GM19438 (cell line): ENCODE data around the gene MRI1.
"Not testable (repeated sequence)": the region's sequence is repeated elsewhere in the genome, so short reads cannot be mapped to it uniquely, and the experiment has no call there.

Source experiments
- ATAC-seq: cut with Tn5 transposase; IDR thresholded peaks from one replicate; pipeline ENCODE4 v1.9.1; 2021; ENCODE audit warnings: low read depth; ENCODE audit not compliant: unreplicated experiment

The MRI1 gene

DNA sequence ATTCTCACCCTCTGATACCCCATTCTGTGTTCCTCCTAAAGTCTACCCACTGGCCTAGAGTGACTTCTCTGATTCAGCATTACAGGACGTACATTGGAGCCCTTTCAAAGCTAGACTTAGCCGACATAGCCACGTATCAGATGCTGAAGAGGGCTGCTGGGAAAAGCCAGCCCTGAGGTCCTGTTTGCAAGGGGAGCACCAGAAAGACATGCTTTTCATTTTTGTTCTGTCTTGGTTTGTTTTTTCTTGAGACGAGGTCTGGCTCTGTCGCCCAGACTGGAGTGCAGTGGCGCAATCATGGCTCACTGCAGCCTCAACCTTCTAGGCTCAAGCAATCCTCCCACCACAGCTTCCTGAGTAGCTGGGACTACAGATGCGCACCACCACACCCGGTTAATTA is 24.7 kb downstream of the MRI1 start:
- no peak for ATAC-seq

DNA sequence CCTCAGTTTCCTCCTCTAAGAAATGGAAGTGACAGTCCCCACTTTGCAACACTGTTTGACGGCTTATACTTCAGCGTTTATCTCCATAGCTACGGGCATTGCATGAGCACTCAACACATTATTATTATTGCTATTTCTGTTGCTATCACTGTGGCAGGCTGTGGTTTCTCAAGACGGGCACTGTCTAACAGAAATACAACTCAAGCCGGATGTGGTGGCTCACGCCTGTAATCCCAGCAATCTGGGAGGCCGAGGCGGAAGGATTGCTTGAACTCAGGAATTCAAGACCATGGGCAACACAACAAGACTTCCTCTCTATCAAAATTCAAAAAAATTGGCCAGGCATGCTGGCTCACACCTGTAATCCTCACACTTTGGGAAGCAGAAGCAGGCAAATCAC is 26.0 kb downstream of the MRI1 start:
- no peak for ATAC-seq

DNA sequence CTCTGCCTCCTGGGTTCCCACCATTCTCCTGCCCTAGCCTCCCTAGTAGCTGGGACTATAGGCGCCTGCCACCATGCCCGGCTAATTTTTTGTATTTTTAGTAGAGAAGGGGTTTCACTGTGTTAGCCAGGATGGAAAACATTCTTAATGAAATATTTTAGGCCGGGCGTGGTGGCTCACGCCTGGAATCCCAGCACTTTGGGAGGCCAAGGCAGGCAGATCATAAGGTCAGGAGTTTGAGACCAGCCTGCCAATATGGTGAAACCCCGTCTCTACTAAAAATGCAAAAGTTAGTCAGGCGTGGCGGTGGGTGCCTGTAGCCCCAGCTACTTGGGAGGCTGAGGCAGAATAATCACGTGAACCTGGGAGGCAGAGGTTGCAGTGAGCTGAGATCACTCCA is 29.0 kb downstream of the MRI1 start:
- ATAC-seq = not testable (repeated sequence)

DNA sequence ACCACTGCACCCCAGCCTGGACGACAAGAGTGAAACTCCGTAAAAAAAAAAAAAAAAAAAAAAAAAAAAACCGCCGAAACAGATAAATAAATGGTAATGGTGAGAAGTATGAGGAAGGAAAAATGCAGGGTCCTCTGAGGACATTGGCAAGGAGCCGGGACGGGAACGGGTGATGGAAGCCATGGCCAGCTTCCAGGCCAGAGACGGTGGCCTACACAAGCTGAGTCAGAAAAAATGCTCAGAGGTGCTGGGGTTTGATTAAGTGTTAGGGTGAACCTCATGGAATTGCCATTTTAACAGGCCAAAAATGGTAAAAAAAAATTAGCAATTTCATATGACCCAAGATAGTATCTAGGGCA is 30.1 kb downstream of the MRI1 start:
- ATAC-seq = no peak

DNA sequence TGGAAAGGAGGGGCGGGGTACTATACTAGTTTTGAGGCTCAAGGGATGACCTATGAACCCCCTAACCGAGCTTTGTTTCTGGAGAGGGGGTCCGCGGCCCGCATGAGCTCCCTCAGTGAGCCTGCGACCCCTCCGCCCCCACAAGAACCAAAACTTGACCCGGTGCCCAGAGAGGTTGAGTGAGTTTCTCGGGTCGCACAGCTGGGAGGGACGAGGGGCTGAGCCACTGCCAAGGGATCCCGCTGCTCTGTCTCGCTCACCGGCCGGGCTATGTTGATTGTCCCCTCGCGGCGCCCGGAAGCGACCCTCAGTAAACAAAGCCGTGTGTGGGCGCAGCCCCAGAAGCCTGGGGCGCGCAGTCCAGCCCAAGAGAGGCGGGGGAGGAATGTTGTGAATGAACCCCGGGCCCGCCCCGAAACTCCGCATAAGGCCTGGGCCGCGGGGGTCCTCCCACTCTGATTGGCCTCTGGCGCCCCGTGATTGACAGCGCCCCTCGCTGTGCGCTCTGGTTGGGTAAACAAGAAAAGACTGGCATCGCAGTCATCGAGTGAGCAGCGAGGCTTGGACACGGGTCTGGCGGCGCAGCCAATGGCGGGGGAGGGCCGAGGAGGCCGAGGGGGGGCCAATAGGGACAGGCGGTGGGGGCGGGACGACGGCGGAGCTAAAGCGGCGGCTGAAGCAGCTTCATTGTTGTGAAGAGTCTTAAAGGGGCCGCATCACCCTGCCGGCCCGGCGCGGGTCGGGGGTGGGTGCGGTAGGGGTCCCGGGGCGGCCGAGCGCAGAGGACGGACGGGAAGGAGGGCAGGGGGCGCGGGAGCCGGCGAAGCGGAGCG is 30.7 kb downstream of the MRI1 start, which contains the start of gene ZSWIM4:
ZSWIM4 (plus strand) TSS at position 687 of the 833 bp plus-strand sequence. CDS start 206 bp downstream, outside the sequence.
- ATAC-seq = peak; percentile 90

DNA sequence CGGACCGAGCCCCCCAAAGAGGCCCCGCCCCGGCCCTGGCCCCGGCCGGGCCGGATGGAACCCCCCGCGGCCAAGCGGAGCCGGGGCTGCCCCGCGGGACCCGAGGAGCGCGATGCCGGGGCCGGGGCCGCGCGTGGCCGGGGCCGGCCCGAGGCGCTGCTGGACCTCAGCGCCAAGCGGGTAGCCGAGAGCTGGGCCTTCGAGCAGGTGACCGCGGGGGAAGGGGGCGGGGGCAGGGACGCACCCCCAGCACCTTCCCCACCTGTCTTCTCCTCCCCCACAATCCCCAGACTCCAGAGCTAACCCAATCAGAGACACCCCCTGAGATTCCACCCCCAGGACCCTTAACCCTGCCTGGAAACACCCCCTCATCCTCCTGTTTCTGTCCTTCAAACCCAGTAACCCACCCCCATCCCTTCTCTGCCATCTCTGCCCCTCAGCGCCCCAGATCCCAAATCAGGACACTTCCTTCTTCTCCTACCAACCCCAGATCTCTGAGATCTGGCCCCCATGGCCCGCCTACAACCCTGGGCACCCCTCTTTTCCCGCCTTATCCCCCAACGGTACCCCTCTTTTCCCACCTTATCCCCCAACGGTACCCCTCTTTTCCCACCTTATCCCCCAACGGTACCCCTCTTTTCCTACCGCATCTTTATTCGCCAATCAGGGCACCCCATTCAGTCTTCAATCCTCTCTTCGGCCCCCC is 31.4 kb downstream of the MRI1 start:
- ATAC-seq = peak; percentile 12

DNA sequence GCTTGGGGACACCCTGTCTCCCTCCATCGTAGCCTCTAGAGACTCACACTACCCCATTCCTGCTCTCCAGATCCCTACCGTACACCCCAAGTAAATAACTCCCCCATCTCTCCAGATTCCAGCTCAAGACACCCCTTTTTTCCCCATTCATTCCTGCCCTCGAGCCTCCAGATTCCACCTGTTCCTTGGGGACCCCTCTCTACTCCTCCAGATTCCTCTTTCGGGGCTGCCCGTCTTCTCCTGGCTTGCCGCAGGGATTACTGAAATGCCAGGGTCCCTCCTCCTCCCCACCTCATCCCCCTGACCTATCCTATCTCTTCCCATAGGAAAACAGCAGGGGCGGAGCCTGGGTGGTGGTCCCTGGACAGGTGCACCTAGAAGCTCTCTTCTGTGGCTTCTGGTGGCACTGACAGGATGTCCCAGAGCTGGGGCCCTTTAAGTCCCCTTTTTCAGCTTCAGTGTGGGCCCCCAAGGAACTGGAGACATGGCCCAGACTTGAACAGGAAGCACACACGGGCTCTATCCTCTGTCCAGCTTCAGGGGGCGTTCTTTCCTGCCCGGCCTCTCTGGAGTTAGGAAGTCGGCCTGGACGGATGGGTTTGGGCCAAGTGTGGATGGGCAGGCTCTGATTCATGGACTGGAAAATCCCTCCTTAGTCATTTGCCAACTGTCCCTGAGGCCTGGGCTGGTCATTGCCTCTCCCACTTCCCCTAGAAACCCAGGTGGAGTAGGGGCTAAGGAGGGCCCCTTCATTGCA is 32.2 kb downstream of the MRI1 start:
- no peak for ATAC-seq

DNA sequence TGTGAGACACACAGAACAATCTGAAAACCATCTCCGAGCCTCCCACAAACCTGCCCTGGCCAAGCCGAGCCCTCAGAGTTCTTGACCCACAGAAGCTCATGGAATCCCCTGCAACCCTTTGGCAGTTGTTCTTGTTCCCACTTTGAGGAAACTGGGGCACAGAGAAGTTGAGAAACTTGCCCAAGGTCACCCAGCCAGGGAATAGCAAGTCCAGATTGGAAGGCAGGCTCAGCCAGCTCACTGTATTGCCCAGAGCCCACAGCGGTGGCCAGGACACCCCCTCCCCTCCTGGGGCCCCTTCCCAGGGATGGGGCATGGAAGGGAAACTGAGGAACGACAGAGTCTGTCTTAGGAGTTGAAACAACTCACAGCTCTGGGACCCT is 32.7 kb downstream of the MRI1 start:
- ATAC-seq = no peak

DNA sequence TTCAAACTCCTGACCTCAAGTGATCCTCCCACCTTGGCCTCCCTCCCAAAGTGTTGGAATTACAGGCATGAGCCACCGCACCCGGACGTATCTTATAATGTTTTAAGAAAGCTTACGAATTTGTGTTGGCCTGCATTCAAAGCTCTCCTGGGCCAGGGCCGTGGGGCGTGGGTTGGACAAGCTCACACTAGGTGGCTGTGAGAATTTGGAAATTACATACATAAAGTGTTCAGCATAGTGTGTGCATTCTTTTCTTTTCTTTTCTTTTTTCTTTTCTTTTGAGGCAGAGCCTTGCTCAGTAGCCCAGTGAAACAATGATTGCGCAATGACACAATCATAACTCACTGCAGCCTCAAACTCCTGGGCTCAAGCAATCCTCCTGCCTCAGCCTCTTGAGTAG is 33.5 kb downstream of the MRI1 start:
- ATAC-seq = no peak

DNA sequence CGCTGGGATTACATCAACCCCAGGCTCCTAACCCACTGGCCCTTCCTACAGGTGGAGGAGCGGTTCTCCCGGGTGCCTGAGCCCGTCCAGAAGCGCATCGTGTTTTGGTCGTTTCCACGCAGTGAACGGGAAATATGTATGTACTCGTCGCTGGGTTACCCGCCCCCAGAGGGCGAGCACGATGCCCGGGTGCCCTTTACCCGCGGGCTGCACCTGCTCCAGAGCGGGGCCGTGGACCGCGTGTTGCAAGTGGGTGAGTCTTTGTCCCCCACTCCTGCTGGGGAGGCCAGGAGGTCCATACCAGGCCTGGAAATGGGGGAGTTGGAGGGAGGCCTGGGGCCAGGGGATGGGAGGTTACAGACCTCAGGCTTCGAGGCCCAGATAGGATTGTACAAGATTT is 35.3 kb downstream of the MRI1 start:
- ATAC-seq = no peak

DNA sequence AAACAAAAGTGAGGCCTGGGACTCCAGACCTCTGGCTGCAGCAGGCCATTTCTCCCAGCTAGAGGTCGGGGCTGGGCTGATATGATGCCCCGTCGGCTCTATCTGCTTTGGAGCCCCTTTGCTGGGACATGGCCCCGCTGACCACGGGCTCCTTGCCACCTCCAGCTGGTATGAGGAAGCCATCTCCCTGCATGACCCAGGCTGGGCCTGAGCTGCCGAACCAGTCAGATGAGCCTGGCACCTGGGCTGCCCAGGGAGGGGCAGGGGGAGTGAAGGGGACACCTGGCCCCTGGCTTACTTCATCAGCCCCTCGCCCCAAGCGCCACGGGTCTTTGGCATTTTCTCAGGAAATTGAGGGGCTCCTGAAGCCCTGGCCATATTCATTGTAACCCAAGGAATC is 38.7 kb downstream of the MRI1 start:
- no peak for ATAC-seq

DNA sequence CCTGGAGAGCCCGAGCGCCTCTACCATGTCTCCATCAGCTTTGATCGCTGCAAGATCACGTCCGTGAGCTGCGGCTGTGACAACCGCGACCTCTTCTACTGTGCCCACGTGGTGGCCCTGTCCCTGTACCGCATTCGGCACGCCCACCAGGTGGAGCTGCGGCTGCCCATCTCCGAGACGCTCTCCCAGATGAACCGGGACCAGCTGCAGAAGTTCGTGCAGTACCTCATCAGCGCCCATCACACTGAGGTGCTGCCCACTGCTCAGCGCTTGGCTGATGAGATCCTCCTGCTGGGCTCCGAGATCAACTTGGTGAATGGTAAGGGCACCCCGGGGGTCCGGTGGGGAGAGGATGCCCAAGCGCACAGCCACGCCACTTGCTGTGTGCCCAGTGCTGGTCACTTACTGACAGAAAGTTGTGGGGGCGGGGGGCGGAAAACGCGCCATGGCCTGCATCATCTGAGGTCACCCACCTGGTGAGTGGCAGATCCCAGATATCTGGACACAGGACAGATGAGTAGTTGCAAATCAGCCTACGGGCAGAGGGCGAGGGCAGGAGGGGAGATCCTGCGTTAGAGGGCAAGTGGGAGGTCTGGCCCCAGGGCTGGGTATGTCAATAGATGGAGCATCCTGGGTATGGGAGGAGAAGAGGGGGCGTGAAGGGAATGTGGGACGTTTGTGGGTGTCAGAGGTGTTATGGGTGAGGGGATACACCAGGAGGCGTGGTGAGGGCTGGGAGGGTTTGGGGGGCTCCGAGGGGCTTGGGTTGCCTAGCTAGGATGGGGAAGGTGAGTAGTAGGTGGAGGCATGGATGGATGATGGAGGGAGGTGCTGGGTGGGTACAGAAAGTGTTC is 40.7 kb downstream of the MRI1 start:
- no peak for ATAC-seq

DNA sequence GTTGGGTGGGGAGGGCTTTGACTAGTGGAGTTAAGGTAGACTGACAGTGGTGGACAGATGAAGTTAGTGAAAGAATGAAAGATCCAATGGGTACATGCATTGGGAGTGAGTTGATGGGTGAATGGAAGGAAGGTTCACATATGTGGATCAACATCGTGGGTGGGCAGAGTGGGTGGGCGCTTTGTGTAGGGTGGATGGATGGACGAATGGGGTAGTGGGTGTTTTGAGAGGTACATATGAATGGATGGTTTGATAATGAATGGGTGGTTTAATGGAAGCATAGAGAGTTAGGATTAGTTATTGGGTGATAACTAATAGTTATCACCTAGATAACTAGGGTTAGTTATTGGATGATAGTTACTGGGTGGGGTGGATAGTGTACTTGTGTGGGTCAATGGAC is 42.4 kb downstream of the MRI1 start:
- no peak for ATAC-seq

DNA sequence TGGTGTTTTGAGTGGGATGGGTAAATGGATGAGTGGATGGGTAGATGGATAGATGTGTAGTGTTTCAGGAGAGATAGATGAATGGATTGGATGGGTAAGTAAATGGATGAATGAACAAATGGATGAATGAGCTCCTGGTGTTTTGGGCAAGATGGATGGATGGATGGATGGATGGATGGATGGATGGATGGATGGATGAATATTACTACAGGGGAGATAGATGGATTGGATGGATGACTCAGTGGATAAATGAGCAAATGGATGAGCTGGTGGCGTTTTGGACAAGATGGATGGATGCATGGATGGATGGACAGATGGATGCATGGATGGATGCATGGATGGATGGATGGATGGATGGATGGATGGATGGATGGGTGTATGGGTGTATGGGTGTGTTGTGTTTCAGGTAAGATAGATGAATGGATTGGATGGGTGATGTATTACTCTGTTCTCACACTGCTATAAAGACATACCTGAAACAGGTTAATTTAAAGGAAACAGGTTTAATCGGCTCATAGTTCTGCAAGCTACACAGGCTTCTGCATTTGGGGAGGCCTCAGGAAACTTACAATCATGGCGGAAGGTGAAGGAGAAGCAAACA is 43.2 kb downstream of the MRI1 start:
- no peak for ATAC-seq

DNA sequence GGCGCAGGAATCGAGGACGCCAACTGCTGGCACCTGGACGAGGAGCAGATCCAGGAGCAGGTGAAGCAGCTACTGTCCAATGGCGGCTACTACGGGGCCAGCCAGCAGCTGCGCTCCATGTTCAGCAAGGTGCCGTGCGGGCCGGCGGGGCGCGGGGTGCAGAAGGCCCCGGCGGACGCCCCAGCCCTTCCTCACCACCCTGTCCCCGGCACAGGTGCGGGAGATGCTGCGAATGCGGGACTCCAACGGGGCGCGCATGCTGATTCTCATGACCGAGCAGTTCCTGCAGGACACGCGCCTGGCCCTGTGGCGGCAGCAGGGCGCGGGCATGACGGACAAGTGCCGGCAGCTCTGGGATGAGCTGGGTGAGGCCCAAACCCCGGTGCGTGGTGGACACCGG is 44.5 kb downstream of the MRI1 start:
- ATAC-seq = no peak

DNA sequence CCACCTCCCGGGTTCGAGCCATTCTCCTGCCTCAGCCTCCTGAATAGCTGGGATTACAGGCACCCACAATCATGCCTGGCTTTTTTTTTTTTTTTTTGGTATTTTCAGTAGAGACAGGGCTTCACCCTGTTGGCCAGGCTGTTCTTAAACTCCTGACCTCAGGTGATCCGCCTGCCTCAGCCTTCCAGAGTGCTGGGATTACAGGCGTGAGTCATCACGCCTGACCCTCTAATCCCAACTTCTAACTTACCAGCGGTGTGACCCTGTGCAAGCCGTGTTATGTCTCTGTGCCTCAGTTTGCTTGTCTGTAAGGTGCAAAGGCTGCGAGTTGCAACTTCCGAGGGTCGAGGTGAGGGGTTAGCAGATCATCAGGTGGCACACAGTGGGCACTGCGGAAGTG is 48.2 kb downstream of the MRI1 start:
- no peak for ATAC-seq

DNA sequence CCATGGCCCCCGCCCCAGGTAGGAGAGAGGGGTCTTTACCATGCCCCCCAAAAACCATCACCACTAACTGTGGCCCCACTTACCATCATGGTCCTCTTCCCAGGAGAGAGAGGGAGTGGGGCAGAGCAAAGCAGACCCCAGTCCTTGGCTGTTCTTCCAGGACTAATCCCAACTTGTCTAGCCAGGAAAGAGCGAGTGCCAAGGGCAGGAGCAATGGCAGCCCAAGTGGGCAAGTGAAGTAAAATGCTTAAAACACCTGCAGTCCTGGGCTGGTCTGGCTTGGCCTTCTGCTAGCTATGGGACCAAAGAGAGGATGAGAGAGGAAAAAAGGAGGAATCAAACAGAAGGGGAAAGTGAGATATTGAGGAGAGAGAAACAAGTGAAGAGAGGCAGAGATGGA is 48.8 kb downstream of the MRI1 start:
- no peak for ATAC-seq

DNA sequence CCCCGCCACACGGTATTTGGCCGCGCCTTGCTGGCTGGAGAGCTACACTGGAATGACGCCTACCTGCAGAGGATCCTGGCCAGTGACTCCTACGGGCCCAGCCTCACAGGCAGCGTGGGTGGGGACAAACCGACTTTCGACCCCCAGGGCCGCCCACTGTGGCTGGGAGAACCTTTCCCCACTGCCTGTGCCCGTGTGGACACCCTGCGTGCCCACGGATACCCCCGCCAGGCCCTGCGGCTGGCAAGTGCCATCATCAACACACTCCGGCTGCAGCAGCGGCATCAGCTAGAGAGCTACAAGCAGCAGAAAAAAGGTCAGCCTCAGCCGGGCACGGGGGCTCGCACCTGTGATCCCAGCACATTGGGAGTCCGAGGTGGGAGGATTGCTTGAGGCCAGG is 50.2 kb downstream of the MRI1 start:
- no peak for ATAC-seq

DNA sequence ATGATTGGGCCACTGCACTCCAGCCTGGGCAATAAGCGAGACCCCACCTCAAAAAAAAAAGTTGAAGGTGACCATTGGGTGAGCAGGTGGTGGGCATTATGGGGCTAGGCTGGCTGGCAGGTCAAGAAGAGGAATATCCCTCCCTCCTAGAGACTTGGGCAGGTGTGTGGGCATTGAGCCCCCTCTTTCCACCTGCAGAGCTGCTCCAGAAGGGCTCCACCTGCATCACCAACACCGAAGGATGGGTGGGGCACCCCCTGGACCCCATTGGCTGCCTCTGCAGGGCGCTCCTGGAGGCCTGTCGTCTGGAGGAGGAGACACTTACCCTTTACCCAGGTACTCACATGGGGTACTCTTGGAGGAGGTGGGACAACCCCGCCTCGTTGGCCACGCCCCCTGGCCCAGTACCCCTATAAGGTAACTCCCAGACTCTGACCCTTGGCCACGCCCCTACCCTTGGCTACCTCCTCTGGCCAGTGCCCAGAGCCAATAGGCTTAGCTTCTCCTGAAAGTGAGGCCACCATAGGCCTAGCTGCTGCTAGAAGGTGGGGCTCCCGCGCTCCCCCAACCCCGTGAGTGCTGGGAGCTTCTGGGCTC is 52.8 kb downstream of the MRI1 start:
- ATAC-seq = peak; percentile 66
